EH (cell line): ENCODE measurements around the gene LRRC15.
A peak's percentile ranks its signal among the peaks of the same experiment; 100 is the strongest.

ENCODE experiments used
- DNase-seq: peaks from one replicate; pipeline ENCODE4 v3.0.0-alpha.2; 2015; ENCODE audit warnings: low read depth

Gene LRRC15

GRCh38 chr3:194315965-194316361 lies 53.6 kb downstream of the LRRC15 start:
- DNase-seq: no peak

GRCh38 chr3:194315088-194315964 lies 54.2 kb downstream of the LRRC15 start:
- peak; percentile 75 for DNase-seq

GRCh38 chr3:194314388-194315068 lies 55.0 kb downstream of the LRRC15 start:
- DNase-seq: no peak

- DNase-seq: no peak
Measured at GRCh38 chr3:194313560-194314387, 55.8 kb downstream of the LRRC15 start.

- peak; percentile 44 for DNase-seq
Measured at GRCh38 chr3:194312743-194313281, 56.7 kb downstream of the LRRC15 start.

- no peak for DNase-seq
Measured at GRCh38 chr3:194312186-194312742, 57.3 kb downstream of the LRRC15 start.

- DNase-seq: no peak
Measured at GRCh38 chr3:194311000-194311399, 58.5 kb downstream of the LRRC15 start.

GRCh38 chr3:194310060-194310835 lies 59.3 kb downstream of the LRRC15 start:
- DNase-seq: no peak

GRCh38 chr3:194308601-194309449 lies 60.7 kb downstream of the LRRC15 start:
- DNase-seq: no peak

GRCh38 chr3:194307849-194308248 lies 61.7 kb downstream of the LRRC15 start:
- no peak for DNase-seq

GRCh38 chr3:194306771-194307640 lies 62.5 kb downstream of the LRRC15 start:
- no peak for DNase-seq

GRCh38 chr3:194306109-194306686 lies 63.3 kb downstream of the LRRC15 start:
- no peak for DNase-seq

- DNase-seq: no peak
Measured at GRCh38 chr3:194305356-194306108, 64.0 kb downstream of the LRRC15 start.
